HepG2 (cell line): ENCODE measurements around the gene HPD. TPM values are rescaled to one million over a fixed set of nuclear protein-coding genes. Genes with fewer than 3 reads are reported as not detected.

Experiments
- CENPT ChIP-seq: sonication (generic); formaldehyde crosslinking; IDR thresholded peaks from 2 replicates; pipeline ENCODE4 v1.8.0; 2022; ENCODE audit warnings: low read depth, mild to moderate bottlenecking, moderate library complexity, missing genetic modification reagents
- DMTF1 ChIP-seq: sonication (generic); formaldehyde crosslinking; IDR thresholded peaks from 2 replicates; pipeline ENCODE4 v1.4.0; 2020; ENCODE audit warnings: mild to moderate bottlenecking, missing genetic modification reagents
- HOXA5 ChIP-seq: sonication (generic); formaldehyde crosslinking; IDR thresholded peaks from 2 replicates; pipeline ENCODE4 v1.4.0; 2020; ENCODE audit warnings: missing genetic modification reagents
- JARID2 ChIP-seq: sonication (generic); formaldehyde crosslinking; IDR thresholded peaks from 2 replicates; pipeline ENCODE4 v1.8.1; 2023; ENCODE audit warnings: missing genetic modification reagents, inconsistent platforms; ENCODE audit not compliant: insufficient replicate concordance
- KDM5B ChIP-seq: sonication (generic); formaldehyde crosslinking; IDR thresholded peaks from 2 replicates; pipeline ENCODE4 v1.4.0; 2020; ENCODE audit warnings: missing genetic modification reagents, mild to moderate bottlenecking, borderline replicate concordance
- NCOR1 ChIP-seq: fragments of 200-600 bp; sonication (generic); IDR thresholded peaks from 2 replicates; pipeline ENCODE4 v1.7.0; 2017; ENCODE audit warnings: antibody characterized with exemption, low read length, borderline replicate concordance
- PLRG1 ChIP-seq: fragments of 450-650 bp; conservative IDR thresholded peaks from 2 replicates; pipeline ENCODE4 v1.6.1; 2016
- RAD21 ChIP-seq: fragments of 450-650 bp; formaldehyde crosslinking; IDR thresholded peaks from 2 replicates; pipeline ENCODE4 v1.5.0; 2020; ENCODE audit warnings: mild to moderate bottlenecking
- RBFOX2 ChIP-seq: fragments of 200-400 bp; formaldehyde crosslinking; IDR thresholded peaks from 2 replicates; pipeline ENCODE4 v1.6.1; 2017; ENCODE audit warnings: low read depth, mild to moderate bottlenecking, low read length
- THAP9 ChIP-seq: sonication (generic); formaldehyde crosslinking; IDR thresholded peaks from 2 replicates; pipeline ENCODE4; 2020; ENCODE audit warnings: missing genetic modification reagents, mild to moderate bottlenecking, borderline replicate concordance
- YY1 ChIP-seq: IDR thresholded peaks from 2 replicates; pipeline ENCODE4 v1.6.1; 2011; ENCODE audit warnings: low read length, low read depth, moderate library complexity, mild to moderate bottlenecking; ENCODE audit not compliant: insufficient read depth, insufficient replicate concordance
- ZNF350 ChIP-seq: sonication (generic); formaldehyde crosslinking; IDR thresholded peaks from 2 replicates; pipeline ENCODE4 v1.4.0; 2020; ENCODE audit warnings: mild to moderate bottlenecking, low read depth, missing genetic modification reagents, borderline replicate concordance
- ZNF430 ChIP-seq: sonication (generic); formaldehyde crosslinking; IDR thresholded peaks from 2 replicates; pipeline ENCODE4 v1.9.0; 2021; ENCODE audit warnings: mild to moderate bottlenecking, missing genetic modification reagents
- ZNF468 ChIP-seq: sonication (generic); formaldehyde crosslinking; IDR thresholded peaks from 2 replicates; pipeline ENCODE4 v1.8.0; 2022; ENCODE audit warnings: mild to moderate bottlenecking, moderate library complexity, missing genetic modification reagents
- ZNF652 ChIP-seq: IDR thresholded peaks from 2 replicates; pipeline ENCODE4 v1.6.1; 2016; ENCODE audit warnings: low read depth, borderline replicate concordance
- polyA plus RNA-seq, 8 experiments: library from polyadenylated mRNA; depleted of rRNA in 3 of 8; stranded (reverse) in 7 of 8; unstranded in 1 of 8; fragments of >200 nt; fragmentation: Illumina TruSeq in 4 of 8; extraction: Trizol in 4 of 8; gene quantifications; 2 replicates each; pipeline versions ENCODE4 v1.2.1 to v1.2.3, GENCODE V29; 2011 to 2016; ENCODE audit warnings: low read depth in 4 of 8, missing spikeins in 1 of 8, mixed read lengths in 1 of 8; ENCODE audit not compliant: insufficient read depth in 1 of 8
- total RNA-seq, 5 experiments: library from RNA; depleted of rRNA; stranded (reverse); fragments of >200 nt; fragmentation: Illumina TruSeq; extraction: Trizol; gene quantifications; 2 replicates each; pipeline ENCODE4 v1.2.3, GENCODE V29; 2016; ENCODE audit warnings: low read depth in 1 of 5
- TF ChIP-seq, protein P1 (sequence below): sonication (generic); formaldehyde crosslinking; conservative IDR thresholded peaks from 2 replicates; pipeline ENCODE4 v1.4.0; 2020; ENCODE audit warnings: missing genetic modification reagents
- TF ChIP-seq, protein P2 (sequence below): IDR thresholded peaks from 2 replicates; pipeline ENCODE4 v1.6.1; 2012; ENCODE audit warnings: inconsistent platforms
- TF ChIP-seq, protein P3 (sequence below): sonication (generic); formaldehyde crosslinking; IDR thresholded peaks from 2 replicates; pipeline ENCODE4 v1.5.1; 2020; ENCODE audit warnings: mild to moderate bottlenecking, missing genetic modification reagents, moderate library complexity
- TF ChIP-seq, protein P4 (sequence below): sonication (generic); formaldehyde crosslinking; IDR thresholded peaks from 2 replicates; pipeline ENCODE4 v1.4.0; 2020; ENCODE audit warnings: missing genetic modification reagents, low read depth, mild to moderate bottlenecking, borderline replicate concordance

Gene HPD
- total and polyA plus RNA-seq, 2 of the 13 experiments (the other 11 are each of a cell fraction or from before 2014, with no cell fraction given): 120 to 195 TPM

DNA sequence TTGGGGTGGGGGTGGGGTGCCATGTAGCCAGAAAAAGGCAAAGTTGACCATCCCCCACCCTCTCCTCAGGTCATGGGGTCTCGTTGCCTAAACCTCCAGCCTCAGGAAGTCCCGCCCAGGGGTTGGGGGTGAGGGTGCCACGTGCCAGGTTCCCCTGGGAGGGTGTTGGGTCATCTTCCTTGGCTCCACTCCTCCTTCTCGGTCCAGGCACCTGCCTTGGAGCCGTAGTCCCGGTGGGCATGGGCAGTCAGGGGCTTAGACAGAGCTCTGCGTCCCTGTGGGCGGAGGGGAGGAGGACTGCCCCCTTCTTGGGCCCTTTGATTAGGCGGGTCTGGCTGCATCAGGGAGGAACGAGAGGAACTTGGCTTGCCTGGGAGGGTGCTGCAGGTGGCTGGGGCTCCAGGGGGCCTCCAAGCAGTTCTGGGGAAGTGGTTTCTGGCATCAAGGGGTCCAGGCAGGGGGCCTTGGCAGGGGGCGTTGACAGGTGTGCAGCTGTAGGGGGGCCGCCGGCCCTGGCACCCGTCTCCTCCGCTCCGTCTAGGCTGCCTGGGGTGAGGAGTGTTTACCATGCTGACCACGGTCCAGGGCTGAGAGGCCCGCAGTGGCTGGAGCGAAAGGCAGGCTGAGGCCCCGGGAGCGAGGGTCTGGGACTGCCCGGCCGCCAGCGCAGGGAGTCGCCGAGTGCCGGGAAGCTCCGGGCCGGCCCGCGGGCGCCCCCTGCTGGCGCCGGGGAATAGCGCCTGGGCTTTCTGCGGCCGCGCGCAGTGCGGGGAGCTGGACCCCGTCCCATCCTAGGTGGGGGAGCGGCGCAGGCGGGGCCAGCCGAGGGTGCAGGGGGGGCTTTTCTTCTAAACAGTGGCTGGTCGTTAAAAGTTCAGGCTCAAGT is 47.0 kb downstream of the HPD start (continued):
- TF ChIP-seq KDM5B (CRISPR knock-in tag): 0 out of 2 replicates have a peak, but pooled peaks have one; percentile 24
- TF ChIP-seq RBFOX2: peak; percentile 79
- TF ChIP-seq ZNF652 (CRISPR knock-in tag): no peak; the same call in none of the 2 replicates
- no peak for TF ChIP-seq CENPT (CRISPR knock-in tag)
- TF ChIP-seq ZNF468: no peak
- TF ChIP-seq, protein P1, sequence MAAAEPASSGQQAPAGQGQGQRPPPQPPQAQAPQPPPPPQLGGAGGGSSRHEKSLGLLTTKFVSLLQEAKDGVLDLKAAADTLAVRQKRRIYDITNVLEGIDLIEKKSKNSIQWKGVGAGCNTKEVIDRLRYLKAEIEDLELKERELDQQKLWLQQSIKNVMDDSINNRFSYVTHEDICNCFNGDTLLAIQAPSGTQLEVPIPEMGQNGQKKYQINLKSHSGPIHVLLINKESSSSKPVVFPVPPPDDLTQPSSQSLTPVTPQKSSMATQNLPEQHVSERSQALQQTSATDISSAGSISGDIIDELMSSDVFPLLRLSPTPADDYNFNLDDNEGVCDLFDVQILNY (CRISPR knock-in tag): no peak
- no peak for TF ChIP-seq JARID2
- 0 out of 2 replicates have a peak, but pooled peaks have one; percentile 35 for TF ChIP-seq ZNF430 (CRISPR knock-in tag)
- peak; percentile 14; the same call in 1 of the 2 replicates for TF ChIP-seq ZNF350 (CRISPR knock-in tag)
- TF ChIP-seq HOXA5 (CRISPR knock-in tag): peak; percentile 76
- TF ChIP-seq DMTF1 (CRISPR knock-in tag): no peak
- TF ChIP-seq, protein P2, sequence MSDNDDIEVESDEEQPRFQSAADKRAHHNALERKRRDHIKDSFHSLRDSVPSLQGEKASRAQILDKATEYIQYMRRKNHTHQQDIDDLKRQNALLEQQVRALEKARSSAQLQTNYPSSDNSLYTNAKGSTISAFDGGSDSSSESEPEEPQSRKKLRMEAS: 0 out of 2 replicates have a peak, but pooled peaks have one; percentile 21
- no peak for TF ChIP-seq THAP9 (CRISPR knock-in tag)
- TF ChIP-seq NCOR1: no peak
- TF ChIP-seq, protein P3, sequence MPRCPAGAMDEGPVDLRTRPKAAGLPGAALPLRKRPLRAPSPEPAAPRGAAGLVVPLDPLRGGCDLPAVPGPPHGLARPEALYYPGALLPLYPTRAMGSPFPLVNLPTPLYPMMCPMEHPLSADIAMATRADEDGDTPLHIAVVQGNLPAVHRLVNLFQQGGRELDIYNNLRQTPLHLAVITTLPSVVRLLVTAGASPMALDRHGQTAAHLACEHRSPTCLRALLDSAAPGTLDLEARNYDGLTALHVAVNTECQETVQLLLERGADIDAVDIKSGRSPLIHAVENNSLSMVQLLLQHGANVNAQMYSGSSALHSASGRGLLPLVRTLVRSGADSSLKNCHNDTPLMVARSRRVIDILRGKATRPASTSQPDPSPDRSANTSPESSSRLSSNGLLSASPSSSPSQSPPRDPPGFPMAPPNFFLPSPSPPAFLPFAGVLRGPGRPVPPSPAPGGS: no peak
- TF ChIP-seq PLRG1: no peak
- peak; percentile 98 for TF ChIP-seq RAD21
- TF ChIP-seq YY1: peak; percentile 74
- TF ChIP-seq, protein P4, sequence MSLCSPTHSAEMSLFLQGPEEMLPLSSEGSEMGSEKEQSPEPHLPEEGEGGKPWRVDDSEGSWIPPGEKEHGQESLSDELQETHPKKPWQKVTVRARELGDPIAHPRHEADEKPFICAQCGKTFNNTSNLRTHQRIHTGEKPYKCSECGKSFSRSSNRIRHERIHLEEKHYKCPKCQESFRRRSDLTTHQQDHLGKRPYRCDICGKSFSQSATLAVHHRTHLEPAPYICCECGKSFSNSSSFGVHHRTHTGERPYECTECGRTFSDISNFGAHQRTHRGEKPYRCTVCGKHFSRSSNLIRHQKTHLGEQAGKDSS (CRISPR knock-in tag): no peak
